Activated CD8-positive, alpha-beta memory T cell treated with anti-CD3 and anti-CD28 coated beads for 4 hours (primary cell): ENCODE measurements around the gene KANK2.
"Not testable (repeated sequence)": the region's sequence is repeated elsewhere in the genome, so short reads cannot be mapped to it uniquely, and the experiment has no call there.

ENCODE experiments used
- DNase-seq, 2 donors: peaks; one replicate each; pipeline ENCODE4 v3.0.0-alpha.2; 2020; ENCODE audit warnings: low read depth in 2 of 2

KANK2 gene

DNA sequence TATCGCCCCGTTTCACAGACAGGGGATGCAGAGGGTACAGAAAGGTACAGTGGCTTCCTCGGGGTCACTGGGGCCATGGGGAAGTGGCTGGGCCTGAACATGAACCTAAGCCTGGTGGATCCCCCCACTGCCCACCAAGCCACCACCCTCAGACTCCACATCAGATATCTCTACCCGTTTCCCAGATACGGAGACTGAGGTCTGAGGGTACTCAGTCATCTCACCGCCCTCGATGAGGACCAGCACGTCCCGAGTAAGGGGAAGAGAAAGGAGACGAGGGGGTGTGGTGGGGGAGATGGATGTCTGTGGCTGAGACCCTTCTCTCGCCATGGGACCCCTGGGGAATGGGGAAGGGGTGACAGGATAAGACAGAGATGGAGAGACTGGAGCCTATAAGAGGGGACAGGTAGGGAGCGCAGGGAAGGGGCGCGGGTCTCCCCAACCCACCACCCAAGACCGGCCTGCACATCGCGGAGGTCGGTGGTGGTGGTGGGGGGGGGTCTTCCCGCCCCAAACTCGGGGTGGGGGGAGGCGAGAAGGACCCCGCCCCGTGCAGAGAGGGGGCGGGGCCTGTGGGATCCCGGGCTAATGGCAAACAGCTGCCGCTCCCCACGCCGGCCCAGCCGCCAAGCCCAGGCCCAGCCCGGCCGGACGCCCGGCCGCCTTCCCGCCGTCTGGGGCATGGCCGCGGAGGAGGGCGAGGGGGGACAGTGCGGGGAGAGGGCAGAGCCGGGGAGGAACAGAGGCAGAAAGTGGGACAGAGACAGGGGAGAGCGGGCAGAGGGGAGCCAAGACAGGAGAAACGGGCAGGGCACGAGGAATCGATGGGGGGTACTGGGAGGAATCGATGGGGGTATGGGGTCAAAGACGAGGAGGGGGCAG lies 698 bp downstream of the KANK2 start:
- no peak for DNase-seq

DNA sequence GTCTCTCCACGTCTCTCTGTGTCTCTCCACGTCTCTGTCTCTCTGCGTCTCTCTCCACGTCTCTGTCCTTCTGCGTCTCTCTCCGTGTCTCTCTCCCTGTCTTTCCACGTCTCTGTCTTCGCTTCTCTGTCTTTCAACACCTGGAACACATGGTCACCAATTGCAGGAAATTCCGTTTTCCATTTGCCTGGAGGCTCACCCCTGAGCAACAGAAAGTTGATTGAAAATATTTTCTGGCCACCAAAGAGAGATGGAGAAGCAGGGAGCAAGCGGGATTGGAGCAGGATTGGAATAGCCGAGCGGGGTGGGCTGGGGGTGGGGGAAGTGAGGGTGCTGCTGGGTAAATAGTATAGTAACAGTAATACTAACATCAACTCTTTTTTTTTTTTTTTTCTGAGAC lies 1.7 kb downstream of the KANK2 start:
- no peak for DNase-seq

DNA sequence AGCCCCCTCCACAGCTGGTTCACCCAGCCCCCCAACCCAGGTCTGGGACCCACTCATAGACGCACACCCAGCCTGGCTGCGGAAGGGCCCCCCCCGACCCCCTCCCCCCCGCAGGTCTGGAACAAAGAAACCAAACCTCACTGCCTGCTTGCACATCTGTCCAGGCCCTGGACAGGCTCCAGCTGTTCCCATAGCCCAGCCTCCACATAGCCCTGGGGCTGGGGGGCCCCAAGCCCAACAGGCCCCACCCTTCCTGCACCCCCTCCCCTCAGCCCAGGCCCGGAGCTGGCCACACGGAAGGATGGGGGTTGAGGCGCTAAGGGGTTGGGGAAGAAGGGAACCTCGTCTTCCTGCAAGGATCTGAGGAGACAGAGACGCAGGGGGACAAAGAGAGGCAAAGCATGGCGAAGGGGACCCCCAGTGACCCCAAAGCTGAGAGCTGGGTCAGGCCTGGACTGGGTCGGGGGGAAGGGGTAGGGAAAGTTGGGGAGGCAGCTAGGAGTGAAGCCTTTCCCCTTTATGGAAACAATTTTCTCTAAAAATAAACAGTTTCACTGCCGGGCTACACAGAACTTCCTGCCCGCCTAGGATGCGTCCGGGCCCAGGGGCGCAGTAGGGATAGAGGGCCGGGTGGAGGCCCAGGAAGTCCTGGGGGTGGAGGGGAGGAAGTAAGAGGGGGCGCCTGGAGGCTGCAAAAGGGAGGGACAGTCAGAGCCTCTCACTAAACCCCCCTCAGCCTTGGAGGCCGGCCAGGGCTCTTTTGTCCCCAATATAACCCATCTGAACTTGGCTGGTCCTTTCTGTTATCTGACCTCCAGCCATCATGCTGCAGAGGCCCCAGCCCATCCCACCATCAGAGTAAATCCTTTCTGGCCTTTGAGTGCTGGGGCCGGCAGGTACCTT lies 2.4 kb downstream of the KANK2 start:
- DNase-seq: no peak

DNA sequence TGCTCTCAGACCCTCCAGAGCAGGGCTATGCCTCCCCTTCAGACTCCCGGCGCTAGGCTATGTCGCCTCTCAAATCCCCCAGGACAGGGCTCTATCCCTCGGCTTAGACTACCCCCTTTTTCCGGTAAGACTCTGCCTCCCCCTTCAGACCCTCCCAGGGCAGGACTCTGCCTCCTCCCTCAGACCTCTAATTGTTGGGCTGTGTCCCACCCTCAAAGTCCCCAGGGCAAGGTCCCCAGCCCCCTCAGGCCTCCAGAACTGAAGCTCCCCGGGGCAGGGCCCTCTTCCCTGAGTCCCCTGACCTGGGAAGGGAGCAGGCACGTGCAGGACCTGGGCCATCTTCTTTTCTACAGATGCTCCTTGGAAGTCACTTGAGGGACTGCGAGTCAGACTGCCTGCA lies 3.2 kb downstream of the KANK2 start:
- no peak for DNase-seq

DNA sequence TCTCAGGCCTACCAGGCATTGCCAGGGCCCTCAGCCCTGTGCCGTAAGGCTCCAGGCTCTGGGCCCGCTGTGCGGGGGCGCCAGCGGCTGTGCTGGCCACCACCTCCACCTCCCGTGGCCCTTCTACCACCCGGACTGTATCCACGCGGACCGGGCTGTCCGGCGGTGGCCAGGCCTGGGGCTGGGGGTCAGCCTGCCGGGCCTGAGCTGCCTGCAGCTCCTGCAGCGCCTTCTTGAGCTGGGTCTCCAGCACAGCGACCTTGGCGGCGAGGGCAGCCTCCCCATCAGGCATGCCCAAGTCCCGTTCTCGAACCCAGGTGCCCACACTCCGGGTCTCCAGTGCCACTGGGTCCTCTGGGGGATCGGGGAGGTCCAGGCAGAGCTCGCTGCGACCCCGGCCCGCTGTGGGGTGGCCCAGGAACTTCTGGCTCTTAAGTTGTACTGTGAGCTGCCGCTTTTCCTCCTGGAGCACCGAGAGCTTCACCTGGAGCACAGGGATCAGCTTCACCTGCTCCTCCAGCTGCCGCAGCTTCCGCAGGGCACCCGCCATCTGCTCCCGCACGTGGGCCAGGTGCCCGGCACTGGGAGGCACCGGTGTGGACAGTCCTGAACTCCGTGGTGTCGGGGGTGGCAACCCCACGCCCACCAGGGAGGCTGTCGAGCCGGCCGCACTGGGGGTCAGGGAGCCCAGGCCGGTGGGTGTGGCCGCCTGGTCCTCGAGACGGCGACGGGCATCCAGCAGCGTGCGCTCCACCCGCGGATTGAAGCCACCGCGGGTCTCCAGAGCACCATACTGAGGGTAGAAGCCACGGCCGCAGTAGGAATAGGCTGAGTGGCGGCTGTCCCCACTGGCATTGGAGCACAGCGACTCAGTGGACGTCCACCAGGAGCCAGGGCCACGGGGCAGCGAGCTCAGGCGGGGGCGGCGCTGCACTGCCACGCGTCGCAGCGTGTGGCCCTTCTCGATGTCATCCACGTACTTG lies 4.1 kb downstream of the KANK2 start:
- no peak for DNase-seq

- no peak for DNase-seq
Measured at GRCh38 chr19:11191934-11192333, 5.4 kb downstream of the KANK2 start.

GRCh38 chr19:11191273-11191755 lies 6.0 kb downstream of the KANK2 start:
- no peak for DNase-seq

DNA sequence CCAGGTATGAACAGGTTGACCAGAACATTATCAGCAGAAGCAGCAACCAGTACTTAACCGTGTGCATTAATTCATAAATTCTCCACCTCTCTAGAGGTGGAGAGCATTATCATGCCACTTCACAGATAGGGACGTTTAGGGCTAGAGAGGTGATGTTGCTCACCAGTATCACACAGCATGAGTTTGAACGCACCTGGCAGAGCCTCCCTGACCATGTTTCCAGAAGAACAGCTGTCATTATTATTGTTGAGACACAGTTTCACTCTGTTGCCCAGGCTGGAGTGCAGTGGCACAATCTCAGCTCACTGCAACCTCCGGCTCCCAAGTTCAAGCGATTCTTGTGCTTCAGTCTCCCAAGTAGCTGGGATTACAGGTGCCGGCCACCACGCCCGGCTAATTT lies 6.8 kb downstream of the KANK2 start:
- DNase-seq: no peak

- no peak for DNase-seq
Measured at GRCh38 chr19:11187441-11187840, 9.9 kb downstream of the KANK2 start.

DNA sequence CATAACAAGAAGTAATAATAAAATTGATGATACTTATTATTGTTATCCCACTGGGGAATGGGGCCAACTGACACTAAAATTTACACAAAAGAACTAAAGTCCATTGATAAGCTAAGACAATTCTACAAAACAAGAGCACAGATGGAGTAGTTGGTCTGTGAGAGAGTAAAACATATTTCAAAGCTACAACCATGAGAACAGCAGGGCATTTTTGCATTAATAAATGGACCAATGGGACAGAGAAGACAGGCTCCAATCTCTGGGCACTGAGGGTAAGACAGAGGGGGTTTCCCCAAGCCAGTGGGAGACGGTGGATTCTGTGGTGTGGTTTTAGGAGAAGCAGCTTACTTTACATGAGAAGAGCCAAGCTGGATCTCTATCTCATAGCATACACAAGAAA lies 14.4 kb downstream of the KANK2 start:
- DNase-seq: no peak

DNA sequence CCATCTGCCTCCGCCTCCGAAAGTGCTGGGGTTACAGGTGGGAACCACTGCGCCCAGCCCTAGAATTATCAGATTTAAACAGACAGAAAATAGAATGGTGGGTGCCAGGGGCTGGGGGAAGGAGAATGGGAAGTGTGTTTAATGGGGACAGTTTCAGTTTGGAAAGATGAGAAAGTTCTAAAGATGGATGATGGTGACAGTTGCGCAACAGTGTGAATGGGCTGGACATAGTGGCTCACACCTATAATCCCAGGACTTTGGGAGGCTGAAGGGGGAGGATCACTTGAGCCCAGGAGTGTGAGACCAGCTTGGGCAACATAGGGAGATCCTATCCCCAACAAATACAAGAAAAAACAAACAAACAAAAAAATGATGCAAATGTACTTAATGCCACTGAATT lies 15.9 kb downstream of the KANK2 start:
- DNase-seq: no peak

DNA sequence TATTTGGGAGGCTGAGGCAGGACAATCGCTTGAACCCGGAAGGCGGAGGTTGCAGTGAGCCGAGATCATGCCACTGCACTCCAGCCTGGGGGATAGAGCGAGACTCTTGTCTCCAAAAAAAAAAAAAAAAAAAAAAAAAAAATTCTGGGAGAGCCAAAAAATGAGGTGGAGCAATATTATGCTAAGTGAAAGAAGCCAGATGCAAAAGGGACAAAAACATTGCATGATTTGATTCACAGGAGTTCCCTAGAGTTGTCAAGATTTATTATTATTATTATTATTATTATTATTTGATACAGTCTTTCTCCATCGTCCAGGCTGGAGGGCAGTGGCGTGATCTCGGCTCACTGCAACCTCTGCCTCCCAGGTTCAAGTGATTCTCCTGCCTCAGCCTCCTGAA lies 16.4 kb downstream of the KANK2 start:
- DNase-seq: not testable (repeated sequence)

DNA sequence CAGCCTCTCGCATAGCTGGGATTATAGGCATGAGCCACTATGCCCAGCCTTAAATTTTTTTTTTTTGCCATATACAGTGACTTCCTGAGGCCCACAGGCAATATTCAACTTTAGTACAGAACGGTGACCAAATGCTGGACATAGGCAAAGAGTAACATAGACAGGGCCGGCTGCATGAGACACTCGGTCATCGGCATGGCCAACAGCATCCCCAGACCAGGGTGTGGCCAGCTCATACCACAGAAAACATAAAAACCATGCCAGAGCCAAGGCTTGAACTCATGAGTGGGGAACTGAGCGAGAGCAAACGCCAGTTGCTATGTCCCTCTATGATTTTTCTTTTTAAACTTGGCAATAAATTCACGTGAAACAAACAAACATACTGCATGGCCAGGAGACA lies 17.0 kb downstream of the KANK2 start:
- no peak for DNase-seq

GRCh38 chr19:11179716-11180297 lies 17.5 kb downstream of the KANK2 start:
- DNase-seq: no peak

- DNase-seq: not testable (repeated sequence)
Measured at GRCh38 chr19:11179145-11179465, 18.2 kb downstream of the KANK2 start.

DNA sequence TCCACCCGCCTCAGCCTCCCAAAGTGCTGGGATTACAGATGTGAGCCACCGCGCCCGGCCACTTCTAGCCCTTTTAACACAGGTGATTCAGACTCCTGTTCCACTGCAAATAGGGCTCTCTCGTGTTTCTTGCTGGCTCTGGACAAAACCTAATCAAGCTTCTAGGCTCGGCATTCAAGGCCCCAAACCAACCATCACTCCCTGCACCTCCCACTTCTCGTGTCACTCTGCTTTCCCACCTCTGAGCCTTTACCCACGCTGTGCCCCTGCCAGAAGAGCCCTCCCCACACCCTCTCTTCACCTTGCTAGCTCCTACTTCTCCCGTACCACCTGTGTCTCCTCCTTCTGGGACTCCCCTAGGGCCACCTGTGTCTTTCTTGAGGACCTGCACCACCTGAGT lies 19.8 kb downstream of the KANK2 start:
- DNase-seq: no peak

- DNase-seq: no peak
Measured at GRCh38 chr19:11176466-11177193, 20.7 kb downstream of the KANK2 start.

- no peak for DNase-seq
Measured at GRCh38 chr19:11175920-11176319, 21.4 kb downstream of the KANK2 start.

DNA sequence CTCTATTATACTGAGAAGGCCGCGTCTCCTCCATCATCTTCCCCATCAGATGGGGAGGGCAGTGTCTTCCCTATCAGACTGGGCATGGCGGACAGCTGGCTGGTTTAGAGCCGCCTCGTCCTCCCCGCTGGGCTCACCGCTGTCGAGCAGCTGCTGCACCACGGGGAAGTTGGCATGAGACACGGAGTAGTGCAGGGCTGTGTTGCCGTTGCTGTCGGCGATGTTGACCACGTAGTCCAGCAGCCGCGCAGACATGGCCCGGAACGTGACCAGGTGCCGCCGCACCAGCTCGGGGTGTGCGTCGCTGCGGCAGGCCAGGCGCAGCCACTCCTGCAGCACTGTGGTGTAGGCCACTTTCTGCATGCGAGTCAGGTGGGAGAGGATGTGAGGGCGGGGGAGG lies 23.0 kb downstream of the KANK2 start:
- no peak for DNase-seq

DNA sequence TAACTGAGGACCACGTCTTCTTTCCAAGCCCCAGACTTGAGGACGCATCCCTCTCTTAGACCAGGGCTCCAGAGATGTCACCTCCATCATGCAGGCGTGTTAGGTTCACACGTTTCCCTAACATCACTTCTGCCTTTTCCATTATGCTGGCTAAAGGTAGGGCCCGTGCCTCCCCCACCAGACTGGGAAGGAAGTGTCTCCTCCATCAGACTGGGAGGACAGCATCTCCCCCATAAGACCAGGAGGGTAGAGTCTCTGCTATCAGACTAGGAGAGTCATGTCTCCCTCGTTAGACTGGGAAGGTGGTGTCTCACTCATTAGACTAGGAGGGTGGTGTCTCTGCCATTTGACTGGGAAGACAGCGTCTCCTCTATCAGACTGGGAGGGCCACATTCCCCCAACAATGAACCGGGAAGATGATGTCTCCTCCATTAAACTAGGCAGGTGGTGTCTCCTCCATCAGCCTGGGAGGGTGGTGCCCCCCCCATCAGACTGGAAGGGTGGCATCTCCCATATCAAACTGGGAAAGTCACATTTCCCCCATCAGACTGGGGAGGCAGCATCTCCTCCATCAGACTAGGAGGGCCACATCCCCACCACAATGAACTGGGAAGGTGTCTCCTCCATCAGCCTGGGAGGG lies 23.7 kb downstream of the KANK2 start:
- no peak for DNase-seq
